Suprapubic skin (tissue), 4 donors: ENCODE results near the gene CDADC1. TPM values are rescaled to one million over a fixed set of nuclear protein-coding genes. Genes with fewer than 3 reads are reported as not detected.

ENCODE experiments used
- DNase-seq, 2 donors: peaks; one replicate each; pipeline ENCODE4 v3.0.0-alpha.2; 2019; ENCODE audit warnings: low spot score in 2 of 2
- H3K27ac ChIP-seq: fragments of 200-600 bp; sonication (generic); one replicate; pipeline ENCODE4 v1.5.1; 2019
- H3K27me3 ChIP-seq: fragments of 200-600 bp; sonication (generic); one replicate; pipeline ENCODE4 v1.5.1; 2019
- H3K36me3 ChIP-seq: fragments of 200-600 bp; sonication (generic); one replicate; pipeline ENCODE4 v1.5.1; 2019
- H3K4me1 ChIP-seq: fragments of 200-600 bp; sonication (generic); one replicate; pipeline ENCODE4 v1.5.1; 2019
- H3K4me3 ChIP-seq: fragments of 200-600 bp; sonication (generic); one replicate; pipeline ENCODE4 v1.5.1; 2019; ENCODE audit warnings: mild to moderate bottlenecking
- H3K9me3 ChIP-seq: fragments of 200-600 bp; sonication (generic); one replicate; pipeline ENCODE4 v1.5.1; 2019
- CTCF ChIP-seq, 2 donors: fragments of 200-600 bp in 1 of 2; fragments of 450-650 bp in 1 of 2; sonication (generic) in 1 of 2; IDR thresholded peaks; one replicate each; pipeline ENCODE4 v1.5.1; 2016 to 2019; ENCODE audit warnings: antibody characterized with exemption in 2 of 2, mild to moderate bottlenecking in 1 of 2, moderate library complexity in 1 of 2
- EP300 ChIP-seq: sonication (generic); formaldehyde crosslinking; IDR thresholded peaks from one replicate; pipeline ENCODE4 v1.6.1; 2017; ENCODE audit warnings: antibody characterized with exemption
- POLR2A ChIP-seq, 2 donors: fragments of 450-650 bp; IDR thresholded peaks; one replicate each; pipeline ENCODE4 v1.6.1; 2017; ENCODE audit warnings: antibody characterized with exemption in 2 of 2, mild to moderate bottlenecking in 2 of 2, moderate library complexity in 2 of 2
- POLR2AphosphoS5 ChIP-seq, 3 donors: sonication (generic); formaldehyde crosslinking; IDR thresholded peaks; one replicate each; pipeline ENCODE4 v1.6.1; 2017; ENCODE audit warnings: antibody characterized with exemption in 3 of 3
- WGBS: methylation state at CpG from one replicate; pipeline ENCODE4 v1.1.5; 2018; 5-methylcytosine and 5-hydroxymethylcytosine counted together
- total RNA-seq, 4 donors: library from RNA; depleted of rRNA; stranded (reverse); fragments of >200 nt; gene quantifications; one replicate each; pipeline ENCODE4 v1.1.0, GENCODE V29; 2016

Gene CDADC1
- total RNA-seq, 4 donors from 2014 or later: 1.2 to 4.2 (median 3.1) TPM

GRCh38 chr13:49298903-49299605 lies 51.3 kb downstream of the CDADC1 start:
- no peak overlapping the region for H3K27ac ChIP-seq
- no peak for TF ChIP-seq EP300
- TF ChIP-seq POLR2AphosphoS5 (IDR thresholded peaks at IDR 0.05): no peak
- TF ChIP-seq POLR2A (IDR thresholded peaks at IDR 0.05): no peak
- no peak for TF ChIP-seq CTCF (IDR thresholded peaks at IDR 0.05)
- H3K9me3 ChIP-seq: no peaks in the 10 kb centered on the region
- DNase-seq: no peak
- H3K4me3 ChIP-seq: no peak overlapping the region
- no peaks in the 10 kb centered on the region for H3K27me3 ChIP-seq
- peaks cover 29% of the 10 kb centered on the region for H3K4me1 ChIP-seq
- no peaks in the 10 kb centered on the region for H3K36me3 ChIP-seq
- WGBS: 87% methylated on average over 7 of the region's 7 CpGs

GRCh38 chr13:49300276-49300675 lies 52.6 kb downstream of the CDADC1 start:
- Histone ChIP-seq H3K27ac (no peak overlapping the region), H3K27me3 (no peaks in the 10 kb centered on the region), H3K36me3 (no peaks in the 10 kb centered on the region), H3K4me1 (peaks cover 37% of the 10 kb centered on the region), H3K4me3 (no peak overlapping the region), H3K9me3 (no peaks in the 10 kb centered on the region)
- TF ChIP-seq POLR2AphosphoS5 (IDR thresholded peaks at IDR 0.05) (no peak), POLR2A (IDR thresholded peaks at IDR 0.05) (no peak), CTCF (IDR thresholded peaks at IDR 0.05) (no peak), EP300 (no peak)
- no peak for DNase-seq
- WGBS: 72% methylated on average over 5 of the region's 5 CpGs

- peak overlapping the region; percentile 35 for H3K4me3 ChIP-seq
- TF ChIP-seq POLR2AphosphoS5 (IDR thresholded peaks at IDR 0.05): peak in 1 of 3 donors; percentile 18
- peak; percentile 74 to 89 for TF ChIP-seq CTCF (IDR thresholded peaks at IDR 0.05)
- no peak for TF ChIP-seq EP300
- no peak for TF ChIP-seq POLR2A (IDR thresholded peaks at IDR 0.05)
- H3K4me1 ChIP-seq: peaks cover 44% of the 10 kb centered on the region
- H3K9me3 ChIP-seq: no peaks in the 10 kb centered on the region
- DNase-seq: peak in 1 of 2 donors; percentile 72
- no peaks in the 10 kb centered on the region for H3K36me3 ChIP-seq
- WGBS: 37% methylated on average over 18 of the region's 20 CpGs
- peak overlapping the region; percentile 13 for H3K27ac ChIP-seq
- H3K27me3 ChIP-seq: no peaks in the 10 kb centered on the region
These were observed 53.2 kb downstream of the CDADC1 start for GRCh38 chr13:49300739-49301589.

- no peak for DNase-seq
These were observed 54.5 kb downstream of the CDADC1 start for GRCh38 chr13:49302222-49302621.

More at GRCh38 chr13:49302222-49302621, 54.5 kb downstream of the CDADC1 start:
- peaks cover 54% of the 10 kb centered on the region for H3K4me1 ChIP-seq
- H3K27ac ChIP-seq: peak overlapping the region; percentile 13
- H3K36me3 ChIP-seq: no peaks in the 10 kb centered on the region
- H3K4me3 ChIP-seq: no peak overlapping the region
- H3K9me3 ChIP-seq: no peaks in the 10 kb centered on the region
- no peaks in the 10 kb centered on the region for H3K27me3 ChIP-seq
- TF ChIP-seq CTCF (IDR thresholded peaks at IDR 0.05) (no peak), EP300 (no peak)
- WGBS: 50% methylated on average over 7 of the region's 7 CpGs
